Caco-2 (cell line): ENCODE results near the gene NT5M. TPM values are rescaled to one million over a fixed set of nuclear protein-coding genes. Genes with fewer than 3 reads are reported as not detected.
"Not testable (repeated sequence)": the region's sequence is repeated elsewhere in the genome, so short reads cannot be mapped to it uniquely, and the experiment has no call there.

Experiments used
- BruUV-seq: library from RNA; stranded (reverse); fragments of 400-500 nt; replicated peaks from 2 replicates; lab custom pipeline; 2021; lab: Mats Ljungman, UMichigan
- CTCF ChIA-PET: fragments of 300-600 bp; sonication (Branson Sonifier 250); formaldehyde crosslinking; loops from one replicate; lab custom pipeline; 2022; ENCODE audit warnings: antibody characterized with exemption; lab: Charles Lee
- POLR2A ChIA-PET: fragments of 300-600 bp; sonication (Branson Sonifier 250); formaldehyde crosslinking; loops from one replicate; lab custom pipeline; 2022; ENCODE audit warnings: antibody characterized with exemption; lab: Charles Lee
- DNase-seq, 2 experiments: peaks; one replicate each; pipeline versions ENCODE4 v3.0.0 to v3.0.0-alpha.2; 2020 to 2022
- H3K27me3 ChIP-seq: replicated peaks from 2 replicates; pipeline ENCODE4 v1.6.0; 2011; ENCODE audit warnings: low read length; ENCODE audit not compliant: control insufficient read depth, insufficient read depth
- H3K36me3 ChIP-seq: 2 replicates; pipeline ENCODE4 v1.5.1; 2011; ENCODE audit warnings: low read length; ENCODE audit not compliant: control insufficient read depth, insufficient read depth
- H3K4me1 ChIP-seq: fragments of 250-450 bp; sonication (Bioruptor Pico); 2 replicates; pipeline ENCODE4 v1.5.1; 2020; ENCODE audit warnings: mild to moderate bottlenecking
- H3K4me3 ChIP-seq: 2 replicates; pipeline ENCODE4 v1.5.1; 2011; ENCODE audit warnings: low read depth, mild to moderate bottlenecking, control low read depth, low read length
- H3K9me3 ChIP-seq: fragments of 250-450 bp; sonication (Bioruptor Pico); 2 replicates; pipeline ENCODE4 v1.5.1; 2020; ENCODE audit warnings: mild to moderate bottlenecking, moderate library complexity
- H3K27ac Mint-ChIP-seq: one replicate; pipeline ENCODE4 v1.8.0; 2022; ENCODE audit warnings: mixed read lengths; ENCODE audit not compliant: unreplicated experiment
- H3K27me3 Mint-ChIP-seq: one replicate; pipeline ENCODE4 v1.8.0; 2022; ENCODE audit warnings: mixed read lengths; ENCODE audit not compliant: insufficient read depth, unreplicated experiment
- H3K36me3 Mint-ChIP-seq: one replicate; pipeline ENCODE4 v1.8.0; 2022; ENCODE audit warnings: mild to moderate bottlenecking, mixed read lengths; ENCODE audit not compliant: insufficient read depth, unreplicated experiment
- H3K4me1 Mint-ChIP-seq: one replicate; pipeline ENCODE4 v1.8.0; 2022; ENCODE audit warnings: low read depth, mixed read lengths; ENCODE audit not compliant: unreplicated experiment
- H3K4me3 Mint-ChIP-seq: one replicate; pipeline ENCODE4 v1.8.0; 2022; ENCODE audit warnings: mild to moderate bottlenecking, moderate library complexity, mixed read lengths; ENCODE audit not compliant: unreplicated experiment
- H3K9me3 Mint-ChIP-seq: one replicate; pipeline ENCODE4 v1.8.0; 2022; ENCODE audit warnings: mixed read lengths; ENCODE audit not compliant: unreplicated experiment
- CTCF ChIP-seq, 2 experiments: fragments of 200-600 bp in 1 of 2; IDR thresholded peaks; 1 replicate in 1 of 2; 2 replicates in 1 of 2; pipeline versions ENCODE4 v1.5.1 to v1.8.0; 2011 to 2022; ENCODE audit warnings: antibody characterized with exemption in 1 of 2, control low read depth in 1 of 2, inconsistent platforms in 1 of 2, low read depth in 1 of 2, low read length in 1 of 2, mild to moderate bottlenecking in 1 of 2, moderate library complexity in 1 of 2; ENCODE audit not compliant: insufficient read depth in 1 of 2, severe bottlenecking in 1 of 2, unreplicated experiment in 1 of 2
- intact Hi-C: fragments of 100-400 bp; cut with micrococcal nuclease; formaldehyde crosslinking; loops from one replicate; pipeline ENCODE4 v1.10.0; 2022; ENCODE audit not compliant: unreplicated experiment
- total RNA-seq: library from RNA; stranded (reverse); gene quantifications from 2 replicates; pipeline ENCODE4 v1.2.3, GENCODE V29; 2022

The NT5M gene
- total RNA-seq, 1 experiment from 2014 or later = 1.3 TPM

- POLR2A ChIA-PET = no interaction called here
- H3K4me3 Mint-ChIP-seq = no peak overlapping the region
- no peaks in the 10 kb centered on the region for H3K4me1 Mint-ChIP-seq
- DNase-seq = no peak
- Histone ChIP-seq H3K36me3 (no peaks in the 10 kb centered on the region), H3K9me3 (no peaks in the 10 kb centered on the region), H3K4me1 (no peaks in the 10 kb centered on the region; the same call in 1 of the 2 replicates), H3K27me3 (no peaks in the 10 kb centered on the region), H3K4me3 (no peak overlapping the region)
- CTCF ChIA-PET = interaction anchor here (0.6 kb wide), 1 partner anchor 66 kb away, joined by 4 read pairs; no protein-coding TSS in a partner anchor
- no TSS peak for BruUV-seq
- H3K27ac Mint-ChIP-seq = no peak overlapping the region
- no peak for TF ChIP-seq CTCF (IDR thresholded peaks at IDR 0.05; ENCODE audit: insufficient read depth in 1 of 2, low read depth in 1 of 2, low read length in 1 of 2, severe bottlenecking in 1 of 2, unreplicated experiment in 1 of 2)
- H3K36me3 Mint-ChIP-seq = no peaks in the 10 kb centered on the region
- no peaks in the 10 kb centered on the region for H3K27me3 Mint-ChIP-seq
- H3K9me3 Mint-ChIP-seq = no peaks in the 10 kb centered on the region
- intact Hi-C loops = no loop called here
Measured at GRCh38 chr17:17297217-17297616, 6.0 kb upstream of the NT5M start.

- ChIA-PET CTCF (no interaction called here), POLR2A (no interaction called here)
- BruUV-seq = no TSS peak
- Mint-ChIP-seq H3K4me1 (no peaks in the 10 kb centered on the region), H3K36me3 (no peaks in the 10 kb centered on the region), H3K4me3 (no peak overlapping the region), H3K27me3 (no peaks in the 10 kb centered on the region), H3K27ac (no peak overlapping the region), H3K9me3 (no peaks in the 10 kb centered on the region)
- H3K4me3 ChIP-seq = no peak overlapping the region
- H3K36me3 ChIP-seq = no peaks in the 10 kb centered on the region
- no peaks in the 10 kb centered on the region; the same call in 1 of the 2 replicates for H3K4me1 ChIP-seq
- no peaks in the 10 kb centered on the region for H3K9me3 ChIP-seq
- DNase-seq = no peak
- TF ChIP-seq CTCF (IDR thresholded peaks at IDR 0.05; ENCODE audit: insufficient read depth in 1 of 2, low read depth in 1 of 2, low read length in 1 of 2, severe bottlenecking in 1 of 2, unreplicated experiment in 1 of 2) = no peak
- intact Hi-C loops = no loop called here
- no peaks in the 10 kb centered on the region for H3K27me3 ChIP-seq
Measured at GRCh38 chr17:17298108-17298507, 5.1 kb upstream of the NT5M start.

- H3K4me1 ChIP-seq = no peaks in the 10 kb centered on the region; the same call in 1 of the 2 replicates
- Mint-ChIP-seq H3K36me3 (no peaks in the 10 kb centered on the region), H3K4me1 (no peaks in the 10 kb centered on the region), H3K4me3 (no peak overlapping the region), H3K9me3 (no peaks in the 10 kb centered on the region), H3K27ac (no peak overlapping the region), H3K27me3 (no peaks in the 10 kb centered on the region)
- no peaks in the 10 kb centered on the region for H3K36me3 ChIP-seq
- POLR2A ChIA-PET = no interaction called here
- no peaks in the 10 kb centered on the region; the same call in 1 of the 2 replicates for H3K27me3 ChIP-seq
- intact Hi-C loops = no loop called here
- no TSS peak for BruUV-seq
- no peak for TF ChIP-seq CTCF (IDR thresholded peaks at IDR 0.05; ENCODE audit: insufficient read depth in 1 of 2, low read depth in 1 of 2, low read length in 1 of 2, severe bottlenecking in 1 of 2, unreplicated experiment in 1 of 2)
- H3K4me3 ChIP-seq = no peak overlapping the region
- DNase-seq = peak in 1 of 2 experiments; percentile 49
- no peaks in the 10 kb centered on the region for H3K9me3 ChIP-seq
- CTCF ChIA-PET = no interaction called here
Measured at GRCh38 chr17:17300624-17301568, 2.3 kb upstream of the NT5M start.

- H3K9me3 ChIP-seq, H3K27me3 Mint-ChIP-seq, H3K4me1 ChIP-seq, H3K9me3 Mint-ChIP-seq, H3K27ac Mint-ChIP-seq, H3K4me3 Mint-ChIP-seq, H3K27me3 ChIP-seq, H3K4me1 Mint-ChIP-seq, H3K4me3 ChIP-seq, BruUV-seq, intact Hi-C loops, H3K36me3 Mint-ChIP-seq, H3K36me3 ChIP-seq, POLR2A ChIA-PET, DNase-seq: not testable (repeated sequence)
- CTCF ChIA-PET = interaction anchor here (0.7 kb wide), 1 partner anchor 1619 kb away, joined by 4 read pairs; no protein-coding TSS in a partner anchor
Measured at GRCh38 chr17:17301659-17302058, 1.5 kb upstream of the NT5M start.
